NCI-H345 treated with DMSO at 0.1 percent for 48 hours (cell line): Measurements from ENCODE around the gene DISP1.
"Not testable (repeated sequence)": the region's sequence is repeated elsewhere in the genome, so short reads cannot be mapped to it uniquely, and the experiment has no call there.

ENCODE experiments used
- DNase-seq: peaks from one replicate; lab custom pipeline; 2025; ENCODE audit not compliant: unreplicated experiment; lab: John Stamatoyannopoulos, UW

The DISP1 gene

GRCh38 chr1:222845763-222846162, 30.9 kb downstream of the DISP1 start:
- no peak for DNase-seq

- DNase-seq = not testable (repeated sequence)
Measured at GRCh38 chr1:222850550-222850949, 35.7 kb downstream of the DISP1 start.

GRCh38 chr1:222852326-222852725, 37.5 kb downstream of the DISP1 start:
- no peak for DNase-seq

- DNase-seq = no peak
Measured at GRCh38 chr1:222861062-222861461, 46.2 kb downstream of the DISP1 start.
